Sigmoid colon (tissue), 4 donors: Measurements from ENCODE around the gene TJP3.

ENCODE experiments used
- EP300 ChIP-seq, 4 donors: sonication (generic); formaldehyde crosslinking; IDR thresholded peaks; one replicate each; pipeline ENCODE4 v1.6.1; 2017; ENCODE audit warnings: antibody characterized with exemption in 4 of 4
- POLR2A ChIP-seq, 2 donors: fragments of 450-650 bp; IDR thresholded peaks; one replicate each; pipeline ENCODE4 v1.6.1; 2016; ENCODE audit warnings: antibody characterized with exemption in 2 of 2, mild to moderate bottlenecking in 2 of 2, moderate library complexity in 2 of 2
- TF ChIP-seq, protein P1 (sequence below), 4 experiments: fragments of 450-650 bp in 3 of 4; fragments of 200-600 bp in 1 of 4; IDR thresholded peaks; one replicate each; pipeline ENCODE4 v1.5.1; 2016 to 2019; ENCODE audit warnings: antibody characterized with exemption in 4 of 4, mild to moderate bottlenecking in 3 of 4, moderate library complexity in 2 of 4

DNA sequence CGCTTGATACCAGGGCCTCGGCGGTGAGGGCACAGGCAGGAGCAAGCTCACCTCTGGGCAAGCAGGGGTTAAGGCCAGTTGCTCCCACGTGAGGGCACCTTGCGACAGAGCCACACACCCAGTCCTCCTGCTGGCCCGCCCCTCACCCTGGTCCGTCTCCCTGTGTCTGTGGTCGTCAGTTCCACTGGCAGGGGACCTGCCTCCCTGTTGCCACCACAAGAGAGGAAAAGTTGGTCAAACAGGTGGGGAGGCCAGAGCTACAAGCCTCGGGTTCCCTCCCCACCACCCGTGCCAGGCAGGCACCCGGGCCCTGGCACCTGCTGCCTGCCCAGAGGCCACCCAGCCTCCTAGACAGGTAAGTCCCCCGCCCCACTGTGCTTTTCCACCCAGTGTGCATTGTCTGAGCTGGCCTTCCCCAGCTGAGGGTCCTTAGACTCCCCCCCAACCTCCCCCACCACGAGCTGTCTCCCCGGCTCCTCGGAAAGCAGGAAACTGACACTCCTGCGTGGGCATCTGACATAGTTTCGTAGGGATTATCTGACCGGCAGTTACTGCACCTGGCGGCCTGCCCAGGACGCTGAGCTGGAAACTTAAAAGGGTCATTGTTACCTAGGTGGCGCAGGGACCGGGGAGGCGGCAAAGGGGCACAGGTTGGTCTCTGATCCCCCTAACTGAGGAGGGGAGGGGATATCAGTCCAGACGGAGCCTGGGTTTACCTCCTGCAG is at the start of gene TJP3:
- TF ChIP-seq POLR2A (IDR thresholded peaks at IDR 0.05) (peak in 1 of 2 donors; percentile 68), EP300 (IDR thresholded peaks at IDR 0.05) (no peak)
- TF ChIP-seq, protein P1, sequence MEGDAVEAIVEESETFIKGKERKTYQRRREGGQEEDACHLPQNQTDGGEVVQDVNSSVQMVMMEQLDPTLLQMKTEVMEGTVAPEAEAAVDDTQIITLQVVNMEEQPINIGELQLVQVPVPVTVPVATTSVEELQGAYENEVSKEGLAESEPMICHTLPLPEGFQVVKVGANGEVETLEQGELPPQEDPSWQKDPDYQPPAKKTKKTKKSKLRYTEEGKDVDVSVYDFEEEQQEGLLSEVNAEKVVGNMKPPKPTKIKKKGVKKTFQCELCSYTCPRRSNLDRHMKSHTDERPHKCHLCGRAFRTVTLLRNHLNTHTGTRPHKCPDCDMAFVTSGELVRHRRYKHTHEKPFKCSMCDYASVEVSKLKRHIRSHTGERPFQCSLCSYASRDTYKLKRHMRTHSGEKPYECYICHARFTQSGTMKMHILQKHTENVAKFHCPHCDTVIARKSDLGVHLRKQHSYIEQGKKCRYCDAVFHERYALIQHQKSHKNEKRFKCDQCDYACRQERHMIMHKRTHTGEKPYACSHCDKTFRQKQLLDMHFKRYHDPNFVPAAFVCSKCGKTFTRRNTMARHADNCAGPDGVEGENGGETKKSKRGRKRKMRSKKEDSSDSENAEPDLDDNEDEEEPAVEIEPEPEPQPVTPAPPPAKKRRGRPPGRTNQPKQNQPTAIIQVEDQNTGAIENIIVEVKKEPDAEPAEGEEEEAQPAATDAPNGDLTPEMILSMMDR (IDR thresholded peaks at IDR 0.05): no peak
